ENCODE data around the gene ITPR1. TPM values are rescaled to one million over a fixed set of nuclear protein-coding genes. Genes with fewer than 3 reads are reported as not detected.

The ITPR1 gene
- total RNA-seq, 1 donor from 2014 or later: 25.9 TPM

- DNase-seq (ENCODE audit: low read depth): no peak
These were observed 36.9 kb downstream of the ITPR1 start for GRCh38 chr3:4529876-4530588.

GRCh38 chr3:4531478-4532025 lies 38.4 kb downstream of the ITPR1 start:
- DNase-seq (ENCODE audit: low read depth): peak; percentile 71

DNA sequence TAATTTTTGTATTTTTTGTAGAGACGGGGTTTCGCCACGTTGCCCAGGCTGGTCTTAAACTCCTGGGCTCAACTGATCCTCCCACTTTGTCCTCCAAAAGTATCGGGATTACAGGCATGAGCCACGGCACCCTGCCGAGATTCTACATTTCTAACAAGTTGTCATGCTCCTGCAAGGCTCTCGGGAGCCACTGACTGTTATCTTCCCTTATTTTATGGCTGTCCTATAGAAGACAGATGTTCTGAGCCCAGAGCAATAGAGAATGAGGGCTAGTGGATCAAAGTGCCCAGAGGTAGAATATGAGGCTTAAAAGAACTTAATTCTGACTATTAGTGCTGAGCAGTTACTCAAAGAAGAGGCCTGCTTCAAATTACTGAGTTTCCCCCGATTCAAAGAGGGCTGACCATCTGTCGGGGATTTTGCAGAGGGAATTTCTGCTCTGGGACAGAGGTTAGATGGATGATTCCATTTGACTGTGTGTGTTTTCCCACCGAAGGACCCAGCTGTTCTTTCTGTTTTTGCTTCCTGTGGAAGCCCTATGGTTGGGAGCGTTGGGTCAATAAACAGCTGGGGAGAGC lies 39.5 kb downstream of the ITPR1 start:
- DNase-seq (ENCODE audit: low read depth): peak; percentile 74

DNA sequence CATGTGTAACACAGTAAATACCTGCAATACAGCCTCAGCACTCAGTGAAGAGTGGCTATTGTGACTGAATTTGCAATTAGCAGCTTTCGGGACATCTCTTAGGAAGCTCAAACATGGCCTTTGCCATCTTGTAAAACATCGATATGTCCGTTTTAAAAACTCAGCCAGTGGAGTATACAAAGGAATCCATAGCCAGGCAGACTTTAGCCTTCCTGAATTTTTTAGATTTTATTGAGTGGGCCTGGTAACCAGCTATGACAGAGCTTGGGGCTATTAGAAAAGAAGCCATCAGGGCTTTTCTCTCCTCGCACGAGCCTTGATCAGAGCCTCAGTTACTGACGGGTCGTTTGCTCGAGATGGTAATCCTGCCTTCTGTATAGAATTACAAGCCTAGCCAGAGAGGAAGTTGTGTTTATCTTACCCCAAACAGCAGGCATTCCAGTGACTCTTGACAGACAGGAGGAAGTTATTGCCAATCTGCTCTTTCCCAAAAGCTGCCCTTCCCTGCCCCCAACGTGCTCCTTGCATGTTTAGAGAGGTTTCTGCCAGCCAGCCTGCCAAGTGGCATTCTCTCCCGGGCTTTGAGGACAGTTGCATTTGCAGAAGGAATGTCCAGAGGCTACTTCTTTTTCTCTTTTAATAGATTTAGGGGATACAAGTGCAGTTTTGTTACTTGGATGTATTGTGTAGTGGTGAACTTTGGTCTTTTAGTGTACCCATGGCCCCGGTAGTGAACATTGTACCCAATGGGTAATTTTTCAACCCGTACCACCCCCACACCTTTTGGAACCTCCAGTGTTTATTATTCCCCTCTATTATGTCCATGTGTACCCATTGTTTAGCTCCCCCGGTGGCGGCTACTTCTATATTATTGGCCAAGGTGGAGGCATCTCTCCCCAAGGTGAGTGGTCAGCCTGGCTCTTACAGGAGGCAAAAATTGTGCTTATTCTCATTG lies 40.6 kb downstream of the ITPR1 start:
- peak; percentile 76 for DNase-seq (ENCODE audit: low read depth)

DNA sequence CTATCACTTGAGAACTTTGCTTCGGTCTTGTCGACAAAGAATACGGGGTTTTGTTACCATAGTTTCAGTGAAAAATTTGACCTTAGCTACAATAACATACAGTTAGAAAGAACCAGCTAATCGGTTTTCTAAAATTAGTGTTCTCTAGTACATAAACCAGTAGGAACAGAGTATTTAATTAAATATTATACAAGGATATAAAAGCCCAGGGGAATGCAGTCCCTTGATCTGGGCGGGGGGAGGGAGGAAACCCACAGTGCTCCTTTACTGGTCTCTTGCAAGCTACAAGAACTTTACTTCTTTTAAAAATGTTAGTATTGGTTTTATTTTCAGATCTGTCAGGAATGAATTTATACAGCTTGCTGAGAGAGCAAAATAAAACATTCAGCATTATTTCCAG lies 41.8 kb downstream of the ITPR1 start:
- no peak for DNase-seq (ENCODE audit: low read depth)

GRCh38 chr3:4536260-4536659 lies 43.1 kb downstream of the ITPR1 start:
- no peak for DNase-seq (ENCODE audit: low read depth)

DNA sequence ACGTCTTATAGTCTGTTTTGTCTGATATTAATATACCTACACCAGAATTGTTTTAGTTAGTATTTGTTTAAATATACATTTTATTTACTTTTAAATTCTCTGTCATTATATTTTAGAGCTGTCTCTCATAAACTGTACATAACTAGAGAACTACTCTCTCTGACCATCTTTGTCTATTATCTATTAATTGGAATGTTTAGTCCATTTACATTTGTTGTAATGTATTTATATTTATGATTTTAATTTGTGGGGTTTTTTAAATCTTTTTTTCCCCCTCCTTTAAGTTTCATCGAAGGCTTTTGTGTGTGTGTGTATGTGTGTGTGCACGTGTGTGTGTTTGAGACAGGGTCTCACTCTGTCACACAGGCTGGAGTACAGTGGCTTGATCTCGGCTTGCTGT lies 47.1 kb downstream of the ITPR1 start:
- no peak for DNase-seq (ENCODE audit: low read depth)

DNA sequence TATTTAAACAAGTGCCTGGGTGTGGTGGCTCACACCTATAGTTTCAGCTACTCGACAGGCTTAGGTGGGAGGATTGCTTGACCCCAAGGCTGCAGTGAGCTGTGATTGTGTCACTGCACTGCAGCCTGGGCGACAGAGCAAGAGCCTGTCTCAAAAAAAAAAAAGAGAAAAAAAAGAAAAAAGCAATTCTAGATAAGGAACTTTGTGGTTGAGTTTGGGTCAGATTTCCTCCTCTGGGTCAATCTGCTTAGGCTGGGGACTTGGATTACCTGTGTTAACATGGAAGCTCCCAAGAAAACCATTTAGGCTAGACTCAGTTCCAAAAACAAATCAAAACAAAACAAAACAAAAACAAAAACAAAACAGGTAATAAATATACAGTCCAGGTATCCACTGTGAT lies 50.0 kb downstream of the ITPR1 start:
- no peak for DNase-seq (ENCODE audit: low read depth)

DNA sequence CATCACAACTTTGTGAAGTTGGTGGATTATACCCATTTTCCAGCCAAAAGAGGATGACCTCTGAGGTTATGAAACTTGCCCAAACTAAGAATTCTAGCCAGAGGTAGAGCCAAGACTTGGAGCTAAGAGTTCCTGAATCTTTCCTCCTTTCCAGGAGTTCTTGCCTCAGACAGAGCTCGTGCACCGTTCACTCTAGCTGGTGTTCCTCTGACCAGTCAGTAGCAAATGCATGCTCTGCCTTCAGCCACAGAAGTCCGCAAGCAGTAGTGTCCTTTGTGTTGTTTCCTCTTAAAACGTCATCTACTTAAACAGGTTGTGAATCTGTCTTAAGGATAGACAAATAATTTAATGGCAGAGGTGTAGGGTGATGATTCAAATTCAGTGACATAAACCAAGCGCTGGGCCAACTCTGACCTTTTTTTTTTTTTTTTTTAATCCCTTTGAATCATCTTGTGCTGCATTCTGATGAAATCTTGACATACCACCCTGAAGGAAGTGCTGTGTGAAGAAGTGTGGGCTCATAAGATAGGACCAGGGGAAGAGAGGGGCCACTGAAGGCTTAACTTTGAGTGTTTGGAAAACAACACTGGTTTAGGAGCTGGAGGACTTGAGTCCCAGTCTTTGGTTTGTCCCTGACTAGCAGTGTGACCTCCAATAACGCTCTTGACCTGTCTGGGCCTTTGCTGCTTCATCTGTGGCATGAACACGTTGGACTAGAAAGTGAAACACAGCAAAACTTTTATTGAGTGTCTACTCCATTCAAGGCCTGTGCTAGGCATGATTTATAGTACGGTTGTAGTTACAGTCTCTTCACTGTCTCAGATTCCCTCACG lies 53.4 kb downstream of the ITPR1 start:
- no peak for DNase-seq (ENCODE audit: low read depth)

DNA sequence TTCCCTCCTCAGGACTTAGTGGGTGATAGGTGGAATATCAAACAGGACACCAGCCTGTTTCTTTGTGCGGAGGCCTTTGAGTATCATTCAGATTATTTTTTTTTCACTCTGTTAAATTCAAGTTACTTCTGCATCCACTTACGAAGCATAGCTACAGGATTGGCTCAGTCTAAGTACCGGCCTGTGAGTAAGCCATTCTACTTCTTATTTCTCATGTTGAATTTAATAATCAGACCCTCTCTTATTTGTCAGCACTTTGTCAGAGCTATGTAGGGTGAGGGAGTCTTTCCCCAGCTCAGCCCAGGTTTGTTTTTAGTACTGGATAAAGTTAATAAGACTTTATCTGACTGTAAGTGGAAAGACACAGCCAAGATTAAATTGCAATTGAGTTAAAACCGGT lies 54.7 kb downstream of the ITPR1 start:
- no peak for DNase-seq (ENCODE audit: low read depth)

- no peak for DNase-seq (ENCODE audit: low read depth)
These were observed 55.2 kb downstream of the ITPR1 start for GRCh38 chr3:4548356-4548755.

DNA sequence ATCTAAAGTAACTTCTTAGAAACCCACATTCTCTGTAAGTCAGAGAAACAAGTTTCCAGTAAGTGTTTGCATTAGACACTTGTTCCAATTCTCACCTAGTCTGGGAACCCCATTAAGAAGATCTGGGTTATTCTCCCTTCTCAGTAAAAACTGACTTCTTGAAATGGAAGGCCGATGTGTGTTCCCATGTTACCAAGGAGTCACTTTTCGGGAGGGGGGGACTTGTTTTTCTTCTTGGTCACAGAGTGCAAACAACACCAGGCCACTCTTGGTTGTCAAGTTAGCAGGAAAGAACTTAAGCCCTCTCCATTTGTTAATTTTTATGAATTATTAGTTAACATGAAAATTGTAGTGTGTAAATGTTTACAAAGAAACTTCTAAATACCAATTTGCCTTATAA lies 55.6 kb downstream of the ITPR1 start:
- no peak for DNase-seq (ENCODE audit: low read depth)

GRCh38 chr3:4549896-4550295 lies 56.7 kb downstream of the ITPR1 start:
- DNase-seq (ENCODE audit: low read depth): no peak

DNA sequence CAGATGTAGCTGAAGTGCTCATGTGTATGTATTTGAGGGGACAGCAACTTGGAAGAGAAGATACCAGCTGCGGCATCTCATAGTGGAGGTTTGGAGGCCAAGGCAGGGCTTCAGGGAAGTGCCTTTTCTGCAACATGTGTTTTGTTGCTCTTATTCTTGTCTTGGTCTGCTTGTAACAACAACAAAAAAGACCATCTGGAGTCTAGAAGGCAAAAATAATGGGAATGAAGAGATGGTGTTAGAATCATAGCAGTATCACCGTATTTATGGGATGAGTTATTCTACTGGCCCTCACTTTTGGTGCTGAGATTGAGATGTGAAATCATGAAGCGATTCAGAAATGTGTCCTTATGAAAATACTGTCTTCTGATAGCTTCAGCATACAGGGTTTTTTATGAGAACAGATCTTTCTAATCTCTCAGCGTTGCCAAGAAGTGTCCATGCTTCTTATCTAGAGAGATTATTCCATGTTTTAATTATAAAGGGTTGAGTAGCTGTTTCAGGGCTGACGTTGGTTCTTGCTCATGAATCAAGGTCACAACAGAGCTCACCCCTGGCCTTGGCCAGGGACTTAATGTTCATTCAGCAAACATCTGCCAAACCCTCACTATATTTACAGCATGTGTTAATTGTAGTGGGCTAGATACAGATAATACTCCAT lies 58.0 kb downstream of the ITPR1 start:
- DNase-seq (ENCODE audit: low read depth): no peak

GRCh38 chr3:4551794-4552442 lies 58.8 kb downstream of the ITPR1 start:
- no peak for DNase-seq (ENCODE audit: low read depth)

- DNase-seq (ENCODE audit: low read depth): no peak
These were observed 59.7 kb downstream of the ITPR1 start for GRCh38 chr3:4552811-4553210.

DNA sequence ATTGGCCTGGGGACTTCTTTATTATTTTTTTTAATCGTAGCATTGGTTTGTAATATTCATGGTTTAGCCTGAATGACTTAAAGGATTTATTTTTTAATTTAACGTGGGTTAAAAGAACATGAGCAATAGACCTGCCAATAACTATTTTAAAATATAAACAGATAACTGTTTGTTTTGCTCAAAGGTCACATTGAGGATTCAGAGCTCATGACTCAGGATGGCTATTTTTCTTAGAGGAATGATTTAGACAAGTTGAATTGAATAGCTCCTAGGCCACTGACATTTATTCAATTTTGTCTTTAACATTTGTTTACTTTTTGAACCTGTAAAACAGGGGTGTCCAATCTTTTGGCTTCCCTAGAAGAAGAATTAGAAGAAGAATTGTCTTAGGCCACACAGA lies 68.5 kb downstream of the ITPR1 start:
- DNase-seq (ENCODE audit: low read depth): no peak

GRCh38 chr3:4562595-4562994 lies 69.4 kb downstream of the ITPR1 start:
- no peak for DNase-seq (ENCODE audit: low read depth)

GRCh38 chr3:4564270-4564669 lies 71.1 kb downstream of the ITPR1 start:
- DNase-seq (ENCODE audit: low read depth): no peak

All from myocyte (in vitro differentiated cells).